Caco-2 (cell line): ENCODE measurements around the gene MPND. TPM values are rescaled to one million over a fixed set of nuclear protein-coding genes. Genes with fewer than 3 reads are reported as not detected.

Experiments
- BruUV-seq: library from RNA; stranded (reverse); fragments of 400-500 nt; replicated peaks from 2 replicates; lab custom pipeline; 2021; lab: Mats Ljungman, UMichigan
- CTCF ChIA-PET: fragments of 300-600 bp; sonication (Branson Sonifier 250); formaldehyde crosslinking; loops from one replicate; lab custom pipeline; 2022; ENCODE audit warnings: antibody characterized with exemption; lab: Charles Lee
- POLR2A ChIA-PET: fragments of 300-600 bp; sonication (Branson Sonifier 250); formaldehyde crosslinking; loops from one replicate; lab custom pipeline; 2022; ENCODE audit warnings: antibody characterized with exemption; lab: Charles Lee
- DNase-seq, 2 experiments: peaks; one replicate each; pipeline versions ENCODE4 v3.0.0 to v3.0.0-alpha.2; 2020 to 2022
- H3K27me3 ChIP-seq: replicated peaks from 2 replicates; pipeline ENCODE4 v1.6.0; 2011; ENCODE audit warnings: low read length; ENCODE audit not compliant: control insufficient read depth, insufficient read depth
- H3K36me3 ChIP-seq: 2 replicates; pipeline ENCODE4 v1.5.1; 2011; ENCODE audit warnings: low read length; ENCODE audit not compliant: control insufficient read depth, insufficient read depth
- H3K4me1 ChIP-seq: fragments of 250-450 bp; sonication (Bioruptor Pico); 2 replicates; pipeline ENCODE4 v1.5.1; 2020; ENCODE audit warnings: mild to moderate bottlenecking
- H3K4me3 ChIP-seq: 2 replicates; pipeline ENCODE4 v1.5.1; 2011; ENCODE audit warnings: low read depth, mild to moderate bottlenecking, control low read depth, low read length
- H3K9me3 ChIP-seq: fragments of 250-450 bp; sonication (Bioruptor Pico); 2 replicates; pipeline ENCODE4 v1.5.1; 2020; ENCODE audit warnings: mild to moderate bottlenecking, moderate library complexity
- H3K27ac Mint-ChIP-seq: one replicate; pipeline ENCODE4 v1.8.0; 2022; ENCODE audit warnings: mixed read lengths; ENCODE audit not compliant: unreplicated experiment
- H3K27me3 Mint-ChIP-seq: one replicate; pipeline ENCODE4 v1.8.0; 2022; ENCODE audit warnings: mixed read lengths; ENCODE audit not compliant: insufficient read depth, unreplicated experiment
- H3K36me3 Mint-ChIP-seq: one replicate; pipeline ENCODE4 v1.8.0; 2022; ENCODE audit warnings: mild to moderate bottlenecking, mixed read lengths; ENCODE audit not compliant: insufficient read depth, unreplicated experiment
- H3K4me1 Mint-ChIP-seq: one replicate; pipeline ENCODE4 v1.8.0; 2022; ENCODE audit warnings: low read depth, mixed read lengths; ENCODE audit not compliant: unreplicated experiment
- H3K4me3 Mint-ChIP-seq: one replicate; pipeline ENCODE4 v1.8.0; 2022; ENCODE audit warnings: mild to moderate bottlenecking, moderate library complexity, mixed read lengths; ENCODE audit not compliant: unreplicated experiment
- H3K9me3 Mint-ChIP-seq: one replicate; pipeline ENCODE4 v1.8.0; 2022; ENCODE audit warnings: mixed read lengths; ENCODE audit not compliant: unreplicated experiment
- intact Hi-C: fragments of 100-400 bp; cut with micrococcal nuclease; formaldehyde crosslinking; loops from one replicate; pipeline ENCODE4 v1.10.0; 2022; ENCODE audit not compliant: unreplicated experiment
- total RNA-seq: library from RNA; stranded (reverse); gene quantifications from 2 replicates; pipeline ENCODE4 v1.2.3, GENCODE V29; 2022
- TF ChIP-seq, protein P1 (sequence below), 2 experiments: fragments of 200-600 bp in 1 of 2; IDR thresholded peaks; 1 replicate in 1 of 2; 2 replicates in 1 of 2; pipeline versions ENCODE4 v1.5.1 to v1.8.0; 2011 to 2022; ENCODE audit warnings: antibody characterized with exemption in 1 of 2, control low read depth in 1 of 2, inconsistent platforms in 1 of 2, low read depth in 1 of 2, low read length in 1 of 2, mild to moderate bottlenecking in 1 of 2, moderate library complexity in 1 of 2; ENCODE audit not compliant: insufficient read depth in 1 of 2, severe bottlenecking in 1 of 2, unreplicated experiment in 1 of 2

MPND gene
- total RNA-seq, 1 experiment from 2014 or later: 35.7 TPM

DNA sequence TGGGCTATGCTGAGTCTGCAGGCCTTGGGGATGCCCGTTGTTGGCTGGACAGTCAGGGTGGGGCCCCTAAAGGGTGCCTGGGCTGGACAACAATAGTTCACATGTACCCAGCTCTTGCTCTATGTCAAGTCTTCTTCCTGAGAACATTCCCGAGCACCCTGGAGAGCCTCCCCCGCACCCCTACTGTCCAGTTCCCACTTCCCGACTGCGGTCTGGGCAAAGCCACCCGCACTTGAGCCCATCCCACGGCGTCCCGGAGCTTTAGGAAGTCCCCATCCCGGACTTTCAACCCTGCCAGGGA, 1.1 kb upstream of the MPND start:
- Mint-ChIP-seq H3K27me3 (no peaks in the 10 kb centered on the region), H3K27ac (peak overlapping the region; percentile 77)

DNA sequence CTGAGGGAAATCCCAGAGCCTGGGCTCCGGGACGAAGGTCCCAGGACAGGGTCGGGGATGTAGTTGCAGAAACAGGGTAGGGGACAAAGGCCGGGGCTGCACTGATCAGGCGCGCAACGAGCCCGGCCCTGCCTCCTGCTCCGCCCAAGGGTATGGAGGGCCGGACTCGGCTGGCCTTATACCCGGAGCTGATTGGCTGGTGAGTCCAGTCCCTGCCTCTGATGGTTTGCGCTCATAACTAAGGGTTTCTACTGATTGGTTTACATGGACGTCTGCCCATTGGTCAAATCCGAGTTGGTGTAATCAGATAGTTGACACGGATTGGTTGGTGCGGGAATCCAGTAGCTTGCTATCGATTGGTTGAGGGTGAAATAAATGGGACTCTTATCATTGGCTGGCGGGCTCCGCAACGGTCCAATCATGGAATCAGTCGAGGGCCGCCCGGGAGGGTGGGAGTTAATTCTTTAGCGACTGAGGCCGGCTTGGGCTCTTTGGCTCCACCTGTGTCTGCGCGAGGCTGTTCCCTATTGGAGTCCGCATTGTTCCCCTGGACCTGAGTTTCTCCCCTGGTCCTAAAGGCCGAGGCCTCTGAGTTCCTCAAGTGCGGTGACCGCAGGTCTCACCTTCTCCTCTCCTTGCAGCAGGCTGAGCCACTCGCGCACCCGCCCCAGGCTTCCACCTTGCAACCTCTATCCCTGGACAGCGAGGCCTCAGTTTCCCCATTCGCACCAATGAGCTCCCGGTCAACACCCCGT, 570 bp upstream of the MPND start:
- Mint-ChIP-seq H3K27me3 (no peaks in the 10 kb centered on the region), H3K36me3 (peaks cover 33% of the 10 kb centered on the region), H3K4me1 (peaks cover 6% of the 10 kb centered on the region), H3K4me3 (peak overlapping the region; percentile 91), H3K9me3 (no peaks in the 10 kb centered on the region), H3K27ac (peak overlapping the region; percentile 77)
- no peaks in the 10 kb centered on the region for H3K27me3 ChIP-seq
- no peaks in the 10 kb centered on the region for H3K36me3 ChIP-seq
- CTCF ChIA-PET: interaction anchor here (0.5 to 2.6 kb wide), 19 partner anchors 10 to 180 kb away, joined by 3 to 45 read pairs (median 4); partner anchors contain the start of genes CHAF1A and YJU2
- intact Hi-C loops: loop anchor here (1.0 to 5.0 kb wide), 2 partner anchors 60 to 95 kb away; partner anchors contain the start of gene YJU2
- TF ChIP-seq, protein P1, sequence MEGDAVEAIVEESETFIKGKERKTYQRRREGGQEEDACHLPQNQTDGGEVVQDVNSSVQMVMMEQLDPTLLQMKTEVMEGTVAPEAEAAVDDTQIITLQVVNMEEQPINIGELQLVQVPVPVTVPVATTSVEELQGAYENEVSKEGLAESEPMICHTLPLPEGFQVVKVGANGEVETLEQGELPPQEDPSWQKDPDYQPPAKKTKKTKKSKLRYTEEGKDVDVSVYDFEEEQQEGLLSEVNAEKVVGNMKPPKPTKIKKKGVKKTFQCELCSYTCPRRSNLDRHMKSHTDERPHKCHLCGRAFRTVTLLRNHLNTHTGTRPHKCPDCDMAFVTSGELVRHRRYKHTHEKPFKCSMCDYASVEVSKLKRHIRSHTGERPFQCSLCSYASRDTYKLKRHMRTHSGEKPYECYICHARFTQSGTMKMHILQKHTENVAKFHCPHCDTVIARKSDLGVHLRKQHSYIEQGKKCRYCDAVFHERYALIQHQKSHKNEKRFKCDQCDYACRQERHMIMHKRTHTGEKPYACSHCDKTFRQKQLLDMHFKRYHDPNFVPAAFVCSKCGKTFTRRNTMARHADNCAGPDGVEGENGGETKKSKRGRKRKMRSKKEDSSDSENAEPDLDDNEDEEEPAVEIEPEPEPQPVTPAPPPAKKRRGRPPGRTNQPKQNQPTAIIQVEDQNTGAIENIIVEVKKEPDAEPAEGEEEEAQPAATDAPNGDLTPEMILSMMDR (IDR thresholded peaks at IDR 0.05; ENCODE audit: insufficient read depth in 1 of 2, low read depth in 1 of 2, low read length in 1 of 2, severe bottlenecking in 1 of 2, unreplicated experiment in 1 of 2): peak; percentile 16 to 53
- H3K4me1 ChIP-seq: peaks cover 16% of the 10 kb centered on the region
- POLR2A ChIA-PET: interaction anchor here (0.6 to 2.1 kb wide), 20 partner anchors 10 to 1094 kb away, joined by 3 to 20 read pairs (median 6); partner anchors contain the start of genes CHAF1A, EEF2, HDGFL2 and YJU2
- BruUV-seq: no TSS peak
- DNase-seq: peak; percentile 96 to 99
- peak overlapping the region; percentile 55 for H3K4me3 ChIP-seq
- H3K9me3 ChIP-seq: no peaks in the 10 kb centered on the region

More for the DNA sequence above, 1.1 kb upstream of the MPND start:
- Histone ChIP-seq H3K9me3 (no peaks in the 10 kb centered on the region), H3K27me3 (no peaks in the 10 kb centered on the region), H3K36me3 (no peaks in the 10 kb centered on the region), H3K4me3 (peak overlapping the region; percentile 44), H3K4me1 (peaks cover 16% of the 10 kb centered on the region)
- H3K4me1 Mint-ChIP-seq: peaks cover 6% of the 10 kb centered on the region
- no peaks in the 10 kb centered on the region for H3K9me3 Mint-ChIP-seq
- intact Hi-C loops: loop anchor here (1.0 to 5.0 kb wide), 2 partner anchors 60 to 95 kb away; partner anchors contain the start of gene YJU2
- DNase-seq: no peak
- BruUV-seq: TSS peak; percentile 88
- TF ChIP-seq, protein P1 (IDR thresholded peaks at IDR 0.05; ENCODE audit: insufficient read depth in 1 of 2, low read depth in 1 of 2, low read length in 1 of 2, severe bottlenecking in 1 of 2, unreplicated experiment in 1 of 2): no peak
- peak overlapping the region; percentile 91 for H3K4me3 Mint-ChIP-seq
- POLR2A ChIA-PET: interaction anchor here (0.7 to 2.1 kb wide), 17 partner anchors 10 to 276 kb away, joined by 3 to 20 read pairs (median 7); partner anchors contain the start of genes CHAF1A, HDGFL2 and YJU2
- H3K36me3 Mint-ChIP-seq: peaks cover 33% of the 10 kb centered on the region
- CTCF ChIA-PET: interaction anchor here (0.5 to 2.6 kb wide), 14 partner anchors 10 to 181 kb away, joined by 3 to 45 read pairs (median 4); partner anchors contain the start of genes CHAF1A and YJU2

DNA sequence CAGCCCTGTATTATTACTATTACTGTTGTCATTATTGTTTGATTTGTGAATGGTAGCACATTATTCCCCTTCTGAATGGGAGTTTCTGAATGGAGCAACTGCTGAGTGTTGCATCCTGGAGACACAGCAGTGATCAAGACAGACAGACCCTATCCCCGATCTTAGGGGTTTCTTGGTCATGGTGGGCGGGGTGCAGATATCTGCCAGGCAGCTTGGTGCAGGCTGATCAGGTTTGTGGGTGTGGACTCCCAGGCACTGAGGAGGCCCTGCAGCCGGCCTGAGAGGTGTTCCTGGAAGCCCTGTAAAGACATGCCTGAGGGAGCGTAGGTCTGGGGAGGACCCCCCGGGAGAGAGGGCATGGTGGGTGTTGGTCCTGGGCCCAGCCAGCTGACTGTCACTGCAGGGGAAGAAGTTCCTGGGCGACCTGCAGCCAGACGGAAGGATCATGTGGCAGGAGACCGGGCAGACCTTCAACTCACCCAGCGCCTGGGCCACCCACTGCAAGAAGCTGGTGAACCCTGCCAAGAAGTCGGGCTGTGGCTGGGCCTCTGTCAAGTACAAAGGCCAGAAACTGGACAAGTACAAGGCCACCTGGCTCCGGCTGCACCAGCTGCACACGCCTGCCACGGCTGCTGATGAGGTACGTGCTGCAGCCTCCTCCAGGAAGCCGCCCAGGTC, 2.1 kb downstream of the MPND start:
- intact Hi-C loops: no loop called here
- Mint-ChIP-seq H3K4me1 (peaks cover 6% of the 10 kb centered on the region), H3K4me3 (no peak overlapping the region), H3K36me3 (peaks cover 29% of the 10 kb centered on the region), H3K27ac (no peak overlapping the region), H3K27me3 (no peaks in the 10 kb centered on the region), H3K9me3 (no peaks in the 10 kb centered on the region)
- BruUV-seq: TSS peak; percentile 33
- Histone ChIP-seq H3K9me3 (no peaks in the 10 kb centered on the region), H3K4me1 (peaks cover 16% of the 10 kb centered on the region), H3K27me3 (no peaks in the 10 kb centered on the region), H3K36me3 (no peaks in the 10 kb centered on the region; the same call in 1 of the 2 replicates), H3K4me3 (no peak overlapping the region)
- ChIA-PET CTCF (interaction anchor here (0.5 kb wide), 1 partner anchor 41 kb away, joined by 3 read pairs; the partner anchor contains the start of gene FSD1), POLR2A (no interaction called here)
- TF ChIP-seq, protein P1 (IDR thresholded peaks at IDR 0.05; ENCODE audit: insufficient read depth in 1 of 2, low read depth in 1 of 2, low read length in 1 of 2, severe bottlenecking in 1 of 2, unreplicated experiment in 1 of 2): no peak
- DNase-seq: no peak
